ENCODE measurements around the gene CPLANE2. TPM values are rescaled to one million over a fixed set of nuclear protein-coding genes. Genes with fewer than 3 reads are reported as not detected.

CPLANE2 gene
- total RNA-seq, 4 donors from 2014 or later, result 5.2 to 20.4 (median 12.7) TPM

GRCh38 chr1:16237343-16237830 lies 404 bp upstream of the CPLANE2 start:
- no peak for DNase-seq (ENCODE audit: low spot score in 2 of 2)
- peaks cover 33% of the 10 kb centered on the region for H3K4me1 ChIP-seq
- TF ChIP-seq EP300 (IDR thresholded peaks at IDR 0.05) (no peak), CTCF (IDR thresholded peaks at IDR 0.05) (no peak), POLR2AphosphoS5 (IDR thresholded peaks at IDR 0.05) (no peak), POLR2A (IDR thresholded peaks at IDR 0.05) (no peak)
- H3K9me3 ChIP-seq, result no peaks in the 10 kb centered on the region
- no peaks in the 10 kb centered on the region for H3K27me3 ChIP-seq
- peaks cover 2% of the 10 kb centered on the region for H3K36me3 ChIP-seq
- peak overlapping the region; percentile 93 for H3K27ac ChIP-seq
- H3K4me3 ChIP-seq, result peak overlapping the region; percentile 68
- WGBS, result 20% methylated on average over 6 of the region's 6 CpGs

GRCh38 chr1:16235944-16236510 lies 956 bp downstream of the CPLANE2 start:
- DNase-seq (ENCODE audit: low spot score in 2 of 2), result no peak
- WGBS, result 36% methylated on average over 6 of the region's 6 CpGs

DNA sequence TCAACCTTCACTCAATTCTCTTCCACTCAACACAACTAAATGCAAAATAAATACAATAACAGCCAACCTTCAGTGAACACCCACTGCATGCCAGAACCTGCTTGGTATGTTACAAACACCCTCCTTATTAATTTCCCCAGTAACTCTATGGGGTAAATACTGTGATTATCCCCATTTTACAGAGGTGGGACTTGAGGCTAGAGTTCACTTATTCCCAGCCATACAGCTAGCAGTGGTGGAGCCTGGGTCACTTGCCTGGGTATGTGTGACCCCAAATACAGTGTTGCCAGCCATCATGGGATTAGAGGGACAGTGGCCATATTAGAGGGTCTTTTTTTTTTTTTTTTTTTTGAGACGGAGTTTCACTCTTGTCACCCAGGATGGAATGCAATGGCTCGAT lies 1.6 kb downstream of the CPLANE2 start:
- Histone ChIP-seq H3K4me3 (no peak overlapping the region), H3K9me3 (no peaks in the 10 kb centered on the region), H3K27ac (no peak overlapping the region), H3K27me3 (no peaks in the 10 kb centered on the region), H3K36me3 (peaks cover 4% of the 10 kb centered on the region), H3K4me1 (peaks cover 33% of the 10 kb centered on the region)
- TF ChIP-seq POLR2AphosphoS5 (IDR thresholded peaks at IDR 0.05) (no peak), EP300 (IDR thresholded peaks at IDR 0.05) (no peak), CTCF (IDR thresholded peaks at IDR 0.05) (no peak), POLR2A (IDR thresholded peaks at IDR 0.05) (no peak)
- DNase-seq (ENCODE audit: low spot score in 2 of 2), result no peak
- whole genome bisulfite sequencing, result 95% methylated on average over 2 of the region's 2 CpGs

More at GRCh38 chr1:16235944-16236510, 956 bp downstream of the CPLANE2 start:
- Histone ChIP-seq H3K27me3 (no peaks in the 10 kb centered on the region), H3K4me3 (peak overlapping the region; percentile 68), H3K9me3 (no peaks in the 10 kb centered on the region), H3K36me3 (peaks cover 4% of the 10 kb centered on the region), H3K4me1 (peaks cover 33% of the 10 kb centered on the region), H3K27ac (peak overlapping the region; percentile 93)
- peak; percentile 24 to 31 for TF ChIP-seq CTCF (IDR thresholded peaks at IDR 0.05)
- no peak for TF ChIP-seq POLR2A (IDR thresholded peaks at IDR 0.05)

DNA sequence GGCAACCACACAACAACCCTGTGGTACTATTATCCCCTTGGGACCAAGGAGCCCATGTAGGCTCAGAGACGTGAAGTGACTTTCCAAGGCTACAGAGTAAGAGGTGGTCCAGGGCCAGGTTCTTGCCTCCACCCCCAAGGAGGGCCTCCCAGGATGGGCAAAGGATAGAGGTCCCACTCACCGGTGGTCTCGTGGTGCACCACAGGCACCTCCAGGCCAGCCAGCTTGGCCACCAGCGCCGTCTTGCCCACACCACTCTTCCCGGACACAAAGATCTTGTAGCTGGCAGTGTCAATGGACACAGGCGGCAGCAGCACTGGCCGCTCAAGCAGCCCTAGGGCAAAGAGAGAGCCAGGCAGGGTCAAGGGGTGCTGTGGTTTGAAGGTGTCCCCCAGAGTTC lies 3.6 kb downstream of the CPLANE2 start:
- no peaks in the 10 kb centered on the region for H3K9me3 ChIP-seq
- DNase-seq (ENCODE audit: low spot score in 2 of 2), result no peak
- H3K27me3 ChIP-seq, result no peaks in the 10 kb centered on the region
- H3K27ac ChIP-seq, result no peak overlapping the region
- H3K36me3 ChIP-seq, result peaks cover 4% of the 10 kb centered on the region
- peaks cover 33% of the 10 kb centered on the region for H3K4me1 ChIP-seq
- 100% methylated on average over 2 of the region's 8 CpGs for WGBS
- no peak overlapping the region for H3K4me3 ChIP-seq
- TF ChIP-seq POLR2A (IDR thresholded peaks at IDR 0.05) (no peak), CTCF (IDR thresholded peaks at IDR 0.05) (no peak), EP300 (IDR thresholded peaks at IDR 0.05) (no peak), POLR2AphosphoS5 (IDR thresholded peaks at IDR 0.05) (no peak)

- H3K4me3 ChIP-seq, result no peak overlapping the region
- DNase-seq (ENCODE audit: low spot score in 2 of 2), result no peak
- no peak overlapping the region for H3K27ac ChIP-seq
- no peaks in the 10 kb centered on the region for H3K9me3 ChIP-seq
- peaks cover 5% of the 10 kb centered on the region for H3K27me3 ChIP-seq
- 88% methylated on average over 5 of the region's 5 CpGs for WGBS
- no peak for TF ChIP-seq POLR2AphosphoS5 (IDR thresholded peaks at IDR 0.05)
- no peak for TF ChIP-seq CTCF (IDR thresholded peaks at IDR 0.05)
- no peak for TF ChIP-seq POLR2A (IDR thresholded peaks at IDR 0.05)
- no peak for TF ChIP-seq EP300 (IDR thresholded peaks at IDR 0.05)
- H3K4me1 ChIP-seq, result peaks cover 26% of the 10 kb centered on the region
- H3K36me3 ChIP-seq, result peaks cover 4% of the 10 kb centered on the region
Observed at GRCh38 chr1:16232316-16232710, 4.7 kb downstream of the CPLANE2 start.

Measured in suprapubic skin (tissue), 4 donors.